Heart left ventricle (tissue), 13 donors: ENCODE results near the gene FKBP1B.

ENCODE experiments used
- CTCF ChIP-seq, 12 donors: fragments of 200-600 bp; sonication (generic) in 4 of 12; IDR thresholded peaks; one replicate each; pipeline versions ENCODE4 v1.5.0 to v1.8.0; 2018 to 2022; ENCODE audit warnings: antibody characterized with exemption in 12 of 12, mild to moderate bottlenecking in 5 of 12
- POLR2A ChIP-seq, 2 donors: fragments of 450-650 bp; IDR thresholded peaks; one replicate each; pipeline ENCODE4 v1.6.1; 2017; ENCODE audit warnings: antibody characterized with exemption in 2 of 2, mild to moderate bottlenecking in 2 of 2, moderate library complexity in 2 of 2
- donor health status: ischemic (EF 13 %, LVEDD 7.1; RV severe dilation, severe dysfunction).
- donor health status: DM: no; HTN: yes; CAD: no.
- donor health status: DM: no; HTN: no; CAD: no.
- donor health status: ischemic (EF 25% LVEDD 6.9; RV normal size, moderate dysfunction).
- donor health status: ischemic (EF 25% LVEDD 5.7; RV mildly dilated, moderate dysfunction).
- donor health status: ischemic (EF 35%, LVEDD 5.7; RV mildly dilated, moderate dysfunction).
- donor health status: nonischemic (EF 11% LVEDD 7.7; RV severe dilation, severe dysfunction).
- donor health status: DM: yes; HTN: yes; CAD: no.
- donor health status: PGD.
- donor health status: ischemic (EF 29% LVEDD 5.4; RV normal size, mild dysfunction).
- donor health status: nonischemic (EF 23%, LVEDD 6.1; RV moderate dilation, normal function).

DNA sequence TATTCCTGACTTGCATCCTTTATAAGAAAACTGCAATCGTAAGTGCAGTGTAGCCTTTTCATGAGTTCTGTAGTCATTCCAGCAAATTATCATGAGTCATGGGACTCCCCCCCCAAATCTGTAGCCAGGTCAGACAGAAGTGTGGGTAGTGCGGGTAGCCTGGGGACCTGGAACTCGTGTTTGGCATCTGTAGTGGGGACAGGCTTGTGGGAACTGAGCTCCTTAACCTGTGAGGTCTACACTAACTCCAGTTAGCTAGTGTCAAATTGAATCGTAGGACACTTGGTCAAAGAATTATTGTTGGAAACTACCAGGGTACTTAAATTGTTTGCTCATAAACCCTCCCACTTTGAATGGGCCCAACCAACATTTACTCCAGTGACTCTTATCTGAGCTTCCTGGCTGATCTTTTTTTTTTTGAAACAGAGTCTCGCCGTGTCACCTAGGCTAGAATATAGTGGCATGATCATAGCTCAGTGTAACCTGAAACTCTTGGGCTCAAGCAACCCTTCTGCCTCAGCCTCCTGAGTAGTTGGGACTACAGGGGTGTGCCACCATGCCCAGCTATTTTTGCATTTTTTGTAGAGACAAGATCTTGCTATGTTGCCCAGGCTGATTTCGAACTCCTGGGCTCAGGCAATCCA lies 61.2 kb downstream of the FKBP1B start:
- TF ChIP-seq CTCF (IDR thresholded peaks at IDR 0.05) (no peak), POLR2A (IDR thresholded peaks at IDR 0.05) (no peak)
